ENCODE measurements around the gene PSMA5. TPM values are rescaled to one million over a fixed set of nuclear protein-coding genes. Genes with fewer than 3 reads are reported as not detected.

The PSMA5 gene
- total RNA-seq, 4 donors from 2014 or later, result 29.7 to 69.3 (median 50.4) TPM

GRCh38 chr1:109389638-109390341 lies 36.5 kb downstream of the PSMA5 start:
- H3K4me3 ChIP-seq, result no peak overlapping the region
- TF ChIP-seq CTCF (IDR thresholded peaks at IDR 0.05) (no peak), POLR2A (IDR thresholded peaks at IDR 0.05) (no peak)
- peaks cover 0 to 42% (median 8%) of the 10 kb centered on the region in 4 donors for H3K4me1 ChIP-seq
- H3K27ac ChIP-seq, result peak overlapping the region in 2 of 4 donors; percentile 45 to 92
- H3K36me3 ChIP-seq, result no peaks in the 10 kb centered on the region
- DNase-seq, result no peak
- no peaks in the 10 kb centered on the region for H3K9me3 ChIP-seq
- no peaks in the 10 kb centered on the region for H3K27me3 ChIP-seq

DNA sequence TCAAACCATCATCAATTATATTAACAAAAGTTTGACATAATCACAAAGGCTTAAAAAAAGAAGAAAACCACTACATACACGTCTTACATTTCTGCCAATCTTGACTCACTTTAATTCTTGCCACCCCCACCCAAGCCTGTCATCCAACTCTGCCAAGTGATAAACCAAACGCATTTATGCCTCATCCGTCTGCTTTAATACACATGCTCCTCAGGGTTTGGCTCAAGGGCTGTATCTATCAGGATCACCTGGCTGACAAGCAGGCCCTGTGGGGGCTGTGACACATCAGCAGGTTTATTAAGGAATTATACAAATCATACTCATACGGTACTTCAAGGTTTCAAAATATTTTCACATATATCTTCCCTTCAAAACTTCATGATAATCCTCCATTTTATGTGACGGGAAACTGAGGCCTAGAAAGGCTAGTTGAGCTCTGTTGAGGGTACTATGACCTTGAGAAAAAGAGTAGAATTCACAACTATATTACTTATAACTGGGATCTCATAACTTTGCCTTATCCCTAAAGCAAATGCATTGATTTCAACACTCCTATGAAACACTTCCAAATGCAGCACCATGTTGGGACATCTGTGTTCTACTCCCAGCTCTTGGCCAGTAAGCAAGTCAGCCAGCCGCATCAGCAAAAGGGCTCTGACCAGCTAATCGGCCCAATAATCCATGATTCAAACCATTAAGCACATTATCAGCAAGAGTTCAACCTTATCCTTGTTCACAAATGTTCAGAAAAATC lies 37.2 kb downstream of the PSMA5 start:
- no peak for DNase-seq
- H3K36me3 ChIP-seq, result no peaks in the 10 kb centered on the region
- H3K27me3 ChIP-seq, result no peaks in the 10 kb centered on the region
- H3K27ac ChIP-seq, result peak overlapping the region in 2 of 4 donors; percentile 45 to 92
- H3K4me3 ChIP-seq, result no peak overlapping the region
- peaks cover 0 to 37% (median 8%) of the 10 kb centered on the region in 4 donors for H3K4me1 ChIP-seq
- TF ChIP-seq POLR2A (IDR thresholded peaks at IDR 0.05), result no peak
- no peak for TF ChIP-seq CTCF (IDR thresholded peaks at IDR 0.05)
- H3K9me3 ChIP-seq, result no peaks in the 10 kb centered on the region

- Histone ChIP-seq H3K27me3 (no peaks in the 10 kb centered on the region), H3K9me3 (no peaks in the 10 kb centered on the region), H3K27ac (peak overlapping the region in 1 of 4 donors; percentile 92), H3K4me3 (no peak overlapping the region), H3K36me3 (no peaks in the 10 kb centered on the region), H3K4me1 (peaks cover 0 to 29% (median 5%) of the 10 kb centered on the region in 4 donors)
- TF ChIP-seq POLR2A (IDR thresholded peaks at IDR 0.05) (no peak), CTCF (IDR thresholded peaks at IDR 0.05) (no peak)
- no peak for DNase-seq
Observed at GRCh38 chr1:109388208-109388711, 38.0 kb downstream of the PSMA5 start.

DNA sequence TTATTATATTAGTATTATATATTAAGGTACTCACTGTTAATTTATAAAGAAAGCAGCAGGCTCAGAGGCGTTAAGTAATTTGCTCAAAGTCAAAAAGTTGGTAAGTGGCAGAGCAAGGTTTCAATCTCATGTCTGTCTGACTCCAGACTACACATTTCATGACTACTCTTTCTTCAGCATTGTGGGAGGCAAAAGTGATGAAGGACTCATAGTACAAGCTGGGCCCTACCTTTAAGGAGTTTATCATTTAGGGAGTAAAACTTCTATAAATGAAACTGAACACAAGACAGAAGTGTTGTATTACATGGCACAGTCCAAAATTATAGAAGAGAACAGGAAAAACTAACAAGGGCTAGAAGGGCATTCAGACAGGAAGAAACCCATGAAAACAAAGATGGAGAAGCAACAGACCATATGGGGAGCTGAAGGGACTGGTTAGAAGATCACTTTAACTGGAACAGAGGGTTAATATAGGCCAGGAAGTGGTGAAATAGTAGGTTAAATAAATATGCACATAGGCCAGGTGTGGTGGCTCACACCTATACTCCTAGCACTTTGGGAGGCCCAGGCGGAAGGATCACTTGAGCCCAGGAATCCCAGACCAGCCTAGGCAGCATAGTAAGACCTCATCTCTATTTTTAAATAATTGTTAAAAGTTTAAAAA lies 40.1 kb downstream of the PSMA5 start:
- no peak for TF ChIP-seq POLR2A (IDR thresholded peaks at IDR 0.05)
- no peak for TF ChIP-seq CTCF (IDR thresholded peaks at IDR 0.05)
- H3K4me1 ChIP-seq, result peaks cover 0 to 9% (median 0%) of the 10 kb centered on the region in 4 donors

GRCh38 chr1:109385417-109385816 lies 40.8 kb downstream of the PSMA5 start:
- TF ChIP-seq CTCF (IDR thresholded peaks at IDR 0.05) (no peak), POLR2A (IDR thresholded peaks at IDR 0.05) (no peak)
- Histone ChIP-seq H3K4me3 (no peak overlapping the region), H3K27me3 (no peaks in the 10 kb centered on the region), H3K36me3 (no peaks in the 10 kb centered on the region), H3K9me3 (no peaks in the 10 kb centered on the region), H3K4me1 (peaks cover 0 to 9% (median 0%) of the 10 kb centered on the region in 4 donors), H3K27ac (peak overlapping the region in 1 of 4 donors; percentile 9)
- DNase-seq, result no peak

More for the DNA sequence above, 40.1 kb downstream of the PSMA5 start:
- no peaks in the 10 kb centered on the region for H3K9me3 ChIP-seq
- peak overlapping the region in 1 of 4 donors; percentile 9 for H3K27ac ChIP-seq
- no peaks in the 10 kb centered on the region for H3K27me3 ChIP-seq
- H3K36me3 ChIP-seq, result no peaks in the 10 kb centered on the region
- H3K4me3 ChIP-seq, result no peak overlapping the region
- DNase-seq, result no peak

Measured in Peyer's patch (tissue), 4 donors.